Ureter (tissue), 1 donor: ENCODE data around the gene YTHDF1. TPM values are rescaled to one million over a fixed set of nuclear protein-coding genes. Genes with fewer than 3 reads are reported as not detected.

Source experiments
- DNase-seq: peaks from one replicate; pipeline ENCODE4 v3.0.0-alpha.2; 2020; ENCODE audit warnings: low spot score
- total RNA-seq: library from RNA; stranded (reverse); gene quantifications from one replicate; pipeline ENCODE4 v1.2.4, GENCODE V29; 2023
- donor health status: DM: yes; HTN: yes; CAD: no.

YTHDF1 gene
- total RNA-seq, 1 donor from 2014 or later = 36.3 TPM

GRCh38 chr20:63155266-63156165 lies 60.4 kb downstream of the YTHDF1 start:
- no peak for DNase-seq

GRCh38 chr20:63154395-63154794 lies 61.5 kb downstream of the YTHDF1 start:
- DNase-seq = no peak

- DNase-seq = no peak
Measured at GRCh38 chr20:63153254-63154221, 62.4 kb downstream of the YTHDF1 start.

- no peak for DNase-seq
Measured at GRCh38 chr20:63152322-63153253, 63.3 kb downstream of the YTHDF1 start.

- no peak for DNase-seq
Measured at GRCh38 chr20:63151554-63152321, 64.2 kb downstream of the YTHDF1 start.

- DNase-seq = no peak
Measured at GRCh38 chr20:63150911-63151531, 64.9 kb downstream of the YTHDF1 start.

GRCh38 chr20:63150391-63150898 lies 65.5 kb downstream of the YTHDF1 start:
- no peak for DNase-seq

- DNase-seq = no peak
Measured at GRCh38 chr20:63149531-63150192, 66.3 kb downstream of the YTHDF1 start.

GRCh38 chr20:63148696-63149095 lies 67.2 kb downstream of the YTHDF1 start:
- no peak for DNase-seq

- DNase-seq = no peak
Measured at GRCh38 chr20:63147532-63147931, 68.4 kb downstream of the YTHDF1 start.

Other genes with a start within 250 kb of the YTHDF1 start
- gene BHLHE23, start 209.2 kb downstream of the YTHDF1 start, total RNA-seq = not detected
- gene BIRC7, start 19.8 kb upstream of the YTHDF1 start, total RNA-seq = 0.60 TPM
- gene NKAIN4, start 38.3 kb upstream of the YTHDF1 start, total RNA-seq = not detected
- 94.8 TPM for gene ARFGAP1, start 56.7 kb upstream of the YTHDF1 start, total RNA-seq
- gene COL20A1, start 77.1 kb upstream of the YTHDF1 start, total RNA-seq = not detected
- not detected for gene CHRNA4, start 145.2 kb upstream of the YTHDF1 start, total RNA-seq